ENCODE results near the gene LBH. TPM values are rescaled to one million over a fixed set of nuclear protein-coding genes. Genes with fewer than 3 reads are reported as not detected.

The LBH gene
- polyA plus RNA-seq, 3 donors: 0.41 to 0.76 (median 0.42) TPM

DNA sequence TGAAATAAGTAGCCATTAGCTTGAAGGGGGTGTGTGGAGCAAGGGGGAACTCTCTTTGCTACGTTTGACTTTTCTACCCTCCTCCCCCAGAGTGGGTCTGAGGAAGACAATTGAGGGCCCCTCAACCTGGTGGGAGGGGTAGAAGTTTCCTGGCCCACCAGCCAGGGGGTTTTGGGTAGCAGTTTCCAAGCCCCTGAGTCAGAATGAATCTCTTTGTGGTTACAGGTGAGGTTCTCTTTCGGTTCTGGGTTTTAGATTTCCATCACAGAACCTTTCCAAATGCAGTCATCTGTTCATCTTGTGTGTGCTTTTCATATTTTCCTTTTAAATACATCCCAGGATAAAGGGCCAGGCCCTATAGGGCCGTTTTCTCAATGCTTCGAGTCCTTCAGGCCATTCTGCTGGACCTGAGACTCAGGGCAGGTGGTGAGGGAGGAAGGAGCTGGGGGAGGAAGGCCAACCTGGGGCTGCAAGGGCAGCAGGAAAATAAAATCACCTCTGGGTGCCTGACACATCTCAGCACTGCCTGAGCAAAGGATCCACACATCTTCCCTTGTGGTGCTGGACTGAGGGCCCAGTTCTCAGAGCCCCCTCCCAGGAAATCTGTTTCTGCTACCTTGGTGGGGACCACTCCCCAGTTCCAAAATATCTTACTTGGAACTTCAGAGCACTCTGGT lies 4.7 kb downstream of the LBH start:
- Histone ChIP-seq H4K20me1 (ENCODE audit: insufficient read depth, low read length) (no peaks in the 10 kb centered on the region), H3K79me2 (ENCODE audit: insufficient read depth, low read length) (no peaks in the 10 kb centered on the region), H3K4me1 (ENCODE audit: control insufficient read depth in 1 of 2, insufficient read depth in 2 of 2, low read length in 2 of 2) (peaks cover 10 to 20% of the 10 kb centered on the region in 2 donors), H3K27ac (ENCODE audit: low read depth in 1 of 2, low read length in 2 of 2) (no peak overlapping the region), H3K27me3 (ENCODE audit: control insufficient read depth in 2 of 2, insufficient read depth in 2 of 2, low read length in 2 of 2) (peaks cover 24 to 42% of the 10 kb centered on the region in 2 donors), H3K9me3 (replicated peaks in 1 of 2; ENCODE audit: control insufficient read depth in 1 of 2, insufficient read depth in 1 of 2, low read length in 2 of 2) (peaks cover 0 to under 1% of the 10 kb centered on the region in 2 donors), H3K36me3 (replicated peaks in 1 of 2; ENCODE audit: control insufficient read depth in 1 of 2, insufficient read depth in 2 of 2, low read length in 2 of 2) (no peaks in the 10 kb centered on the region), H3K4me2 (replicated peaks; ENCODE audit: extremely low read depth, low read length, poor library complexity, severe bottlenecking) (no peak overlapping the region), H2AFZ (ENCODE audit: insufficient read depth, low read depth, low read length, poor library complexity, severe bottlenecking) (no peak overlapping the region), H3K9ac (ENCODE audit: insufficient read depth, low read length, poor library complexity, severe bottlenecking) (no peak overlapping the region), H3K4me3 (replicated peaks in 1 of 3; ENCODE audit: low read depth in 2 of 3, low read length in 3 of 3) (no peak overlapping the region)
- peaks cover 0 to 5% (median 0%) of the 10 kb centered on the region in 7 donors for H3K9me3 Mint-ChIP-seq
- H3K4me3 Mint-ChIP-seq: no peak overlapping the region
- no CpG with 5 or more reads among the region's 4 CpGs for WGBS (ENCODE audit: insufficient coverage)
- no peak for TF ChIP-seq CTCF (IDR thresholded peaks at IDR 0.05)
- intact Hi-C loops (cut with micrococcal nuclease): no loop called here
- H3K27ac Mint-ChIP-seq: no peak overlapping the region
- peaks cover 37 to 59% (median 44%) of the 10 kb centered on the region in 3 donors for H3K27me3 Mint-ChIP-seq (ENCODE audit: low read depth in 3 of 3)
- H3K36me3 Mint-ChIP-seq: peaks cover 0 to 4% of the 10 kb centered on the region in 2 donors
- H3K4me1 Mint-ChIP-seq: peaks cover 17% of the 10 kb centered on the region
- no peak for DNase-seq

GRCh38 chr2:30236591-30237238 lies 5.4 kb downstream of the LBH start:
- Mint-ChIP-seq H3K36me3 (peaks cover 0 to 4% of the 10 kb centered on the region in 2 donors), H3K4me3 (no peak overlapping the region), H3K27me3 (ENCODE audit: low read depth in 3 of 3) (peaks cover 35 to 53% (median 44%) of the 10 kb centered on the region in 3 donors), H3K27ac (no peak overlapping the region), H3K9me3 (peaks cover 0 to 6% (median 0%) of the 10 kb centered on the region in 7 donors), H3K4me1 (peaks cover 15% of the 10 kb centered on the region)
- TF ChIP-seq CTCF (IDR thresholded peaks at IDR 0.05): no peak
- Histone ChIP-seq H3K79me2 (ENCODE audit: insufficient read depth, low read length) (no peaks in the 10 kb centered on the region), H2AFZ (ENCODE audit: insufficient read depth, low read depth, low read length, poor library complexity, severe bottlenecking) (no peak overlapping the region), H3K27me3 (ENCODE audit: control insufficient read depth in 2 of 2, insufficient read depth in 2 of 2, low read length in 2 of 2) (peaks cover 22 to 37% of the 10 kb centered on the region in 2 donors), H3K9me3 (replicated peaks in 1 of 2; ENCODE audit: control insufficient read depth in 1 of 2, insufficient read depth in 1 of 2, low read length in 2 of 2) (no peaks in the 10 kb centered on the region), H3K27ac (ENCODE audit: low read depth in 1 of 2, low read length in 2 of 2) (no peak overlapping the region), H4K20me1 (ENCODE audit: insufficient read depth, low read length) (no peaks in the 10 kb centered on the region), H3K4me2 (replicated peaks; ENCODE audit: extremely low read depth, low read length, poor library complexity, severe bottlenecking) (no peak overlapping the region), H3K4me1 (ENCODE audit: control insufficient read depth in 1 of 2, insufficient read depth in 2 of 2, low read length in 2 of 2) (peaks cover 10 to 13% of the 10 kb centered on the region in 2 donors), H3K36me3 (replicated peaks in 1 of 2; ENCODE audit: control insufficient read depth in 1 of 2, insufficient read depth in 2 of 2, low read length in 2 of 2) (no peaks in the 10 kb centered on the region), H3K9ac (ENCODE audit: insufficient read depth, low read length, poor library complexity, severe bottlenecking) (no peak overlapping the region), H3K4me3 (replicated peaks in 1 of 3; ENCODE audit: low read depth in 2 of 3, low read length in 3 of 3) (no peak overlapping the region)
- intact Hi-C loops (cut with micrococcal nuclease): no loop called here
- 85% methylated on average over 6 of the region's 8 CpGs for WGBS (ENCODE audit: insufficient coverage)
- no peak for DNase-seq

Data from CD14-positive monocyte (primary cell).